Heart right ventricle (tissue), 16 donors: ENCODE data around the gene NELFCD. TPM values are rescaled to one million over a fixed set of nuclear protein-coding genes. Genes with fewer than 3 reads are reported as not detected.

ENCODE experiments used
- ATAC-seq, 8 donors: fragments of 200-7000 bp; cut with Tn5 transposase; one replicate each; pipeline ENCODE4 v1.9.1; 2020; ENCODE audit warnings: mild to moderate bottlenecking in 8 of 8, moderate library complexity in 8 of 8, moderate number of reproducible peaks in 1 of 8
- DNase-seq, 2 donors: peaks; one replicate each; pipeline ENCODE4 v3.0.0-alpha.2; 2020
- H3K27ac ChIP-seq, 10 donors: fragments of 200-600 bp; sonication (generic) in 2 of 10; one replicate each; pipeline versions ENCODE4 v1.5.0 to v1.8.0; 2020 to 2022; ENCODE audit warnings: mild to moderate bottlenecking in 3 of 10
- H3K27me3 ChIP-seq, 7 donors: fragments of 200-600 bp; one replicate each; pipeline ENCODE4 v1.8.0; 2021 to 2022; ENCODE audit warnings: mild to moderate bottlenecking in 2 of 7
- H3K36me3 ChIP-seq, 9 donors: fragments of 200-600 bp; sonication (generic) in 1 of 9; one replicate each; pipeline versions ENCODE4 v1.5.0 to v1.8.0; 2020 to 2022; ENCODE audit warnings: mild to moderate bottlenecking in 2 of 9
- H3K4me1 ChIP-seq, 9 donors: fragments of 200-600 bp; sonication (generic) in 1 of 9; one replicate each; pipeline versions ENCODE4 v1.5.0 to v1.8.0; 2020 to 2022; ENCODE audit warnings: mild to moderate bottlenecking in 4 of 9
- H3K4me3 ChIP-seq, 10 donors: fragments of 200-600 bp; sonication (generic) in 2 of 10; one replicate each; pipeline versions ENCODE4 v1.5.0 to v1.8.0; 2020 to 2022; ENCODE audit warnings: mild to moderate bottlenecking in 7 of 10, moderate library complexity in 2 of 10
- H3K9me3 ChIP-seq, 11 donors: fragments of 200-600 bp in 10 of 11; sonication (generic) in 2 of 11; one replicate each; pipeline versions ENCODE4 v1.5.0 to v1.8.0; 2013 to 2022; ENCODE audit warnings: mild to moderate bottlenecking in 2 of 11, control low read depth in 1 of 11, moderate library complexity in 1 of 11
- CTCF ChIP-seq, 9 donors: fragments of 200-600 bp; sonication (generic) in 2 of 9; IDR thresholded peaks; one replicate each; pipeline versions ENCODE4 v1.5.0 to v1.8.0; 2021 to 2022; ENCODE audit warnings: antibody characterized with exemption in 9 of 9, mild to moderate bottlenecking in 5 of 9, moderate library complexity in 1 of 9
- WGBS, 2 donors: extraction: QIAGEN DNeasy Blood & Tissue Kit; methylation state at CpG; one replicate each; pipeline ENCODE4 v1.1.7; 2013; ENCODE audit warnings: inconsistent platforms in 1 of 2; 5-methylcytosine and 5-hydroxymethylcytosine counted together
- intact Hi-C, 10 donors: fragments of 100-400 bp; cut with DNase I; formaldehyde crosslinking; loops; one replicate each; pipeline versions ENCODE4 v1.11.1 to v1.14.2; 2022
- polyA plus RNA-seq, 2 donors: library from polyadenylated mRNA; stranded (reverse); fragments of 200-250 nt; gene quantifications; one replicate each; pipeline ENCODE4 v1.2.3, GENCODE V29; 2013
- total RNA-seq, 10 donors: library from RNA; stranded (reverse); fragmentation: NEBNext Ultra II Directional in 3 of 10; extraction: Animal tissue kit (Norgen Biotek cat#: 25700) in 3 of 10; gene quantifications; one replicate each; pipeline versions ENCODE4 v1.2.1 to v1.2.4, GENCODE V29; 2021 to 2023
- donor health status: Arrhythmogenic right ventricular cardiomyopathy.
- donor health status: ischemic (EF 13 %, LVEDD 7.1; RV severe dilation, severe dysfunction).
- donor health status: healthy with polysubstance abuse.
- donor health status: DM: no; HTN: yes; CAD: no.
- donor health status: DM: no; HTN: no; CAD: no.
- donor health status: ischemic (EF 25% LVEDD 6.9; RV normal size, moderate dysfunction).
- donor health status: ischemic (EF 25% LVEDD 5.7; RV mildly dilated, moderate dysfunction).
- donor health status: healthy.
- donor health status: DM: yes; HTN: yes; CAD: no.
- donor health status: Ischemic cardiomyopathy.
- donor health status: ischemic (EF 35%, LVEDD 5.7; RV mildly dilated, moderate dysfunction).
- donor health status: nonischemic (EF 11% LVEDD 7.7; RV severe dilation, severe dysfunction).
- donor health status: DM: yes; HTN: yes; CAD: no.
- donor health status: PGD.
- donor health status: ischemic (EF 29% LVEDD 5.4; RV normal size, mild dysfunction).
- donor health status: nonischemic (EF 23%, LVEDD 6.1; RV moderate dilation, normal function).

Gene NELFCD
- total and polyA plus RNA-seq, 12 donors: 22.8 to 48.1 (median 31.1) TPM

DNA sequence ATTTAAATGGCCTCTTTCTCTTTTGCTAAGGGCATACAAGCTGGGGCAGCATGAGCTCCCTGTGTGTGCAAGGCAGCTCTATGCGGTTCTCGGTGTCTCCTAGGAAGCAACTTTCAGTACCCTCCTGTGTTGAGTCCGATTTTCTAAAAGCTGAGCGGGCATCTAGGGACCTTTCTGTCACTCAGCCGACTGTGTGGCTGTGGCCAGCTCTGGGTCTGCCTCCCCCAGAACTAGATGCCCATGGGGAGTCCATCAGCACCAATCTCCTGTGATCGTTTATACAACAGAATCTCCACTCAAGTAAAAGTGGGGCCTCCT lies 7.5 kb downstream of the NELFCD start:
- Histone ChIP-seq H3K36me3 (peaks cover 3 to 79% (median 70%) of the 10 kb centered on the region in 9 donors), H3K27ac (no peak overlapping the region), H3K9me3 (no peaks in the 10 kb centered on the region), H3K4me3 (no peak overlapping the region), H3K4me1 (peaks cover 0 to 25% (median 18%) of the 10 kb centered on the region in 9 donors), H3K27me3 (no peaks in the 10 kb centered on the region)
- intact Hi-C loops: loop anchor here in 3 of 10 donors (5.0 to 10.0 kb wide), 3 partner anchors 44 to 1274 kb away; partner anchors contain the start of genes ATP5F1E (in 2 of the 3) and PMEPA1 (in 1 of the 3)
- 76 to 81% methylated on average over 6 of the region's 6 CpGs for WGBS, 2 donors
- DNase-seq (no peak), ATAC-seq (no peak)
- TF ChIP-seq CTCF (IDR thresholded peaks at IDR 0.05): no peak

GRCh38 chr20:58989196-58989595 lies 8.1 kb downstream of the NELFCD start:
- no peaks in the 10 kb centered on the region for H3K27me3 ChIP-seq
- ATAC-seq (no peak), DNase-seq (no peak)
- H3K4me3 ChIP-seq: no peak overlapping the region
- peaks cover 3 to 86% (median 75%) of the 10 kb centered on the region in 9 donors for H3K36me3 ChIP-seq
- H3K9me3 ChIP-seq: no peaks in the 10 kb centered on the region
- H3K27ac ChIP-seq: no peak overlapping the region
- intact Hi-C loops: loop anchor here in 3 of 10 donors (5.0 to 10.0 kb wide), 3 partner anchors 43 to 1274 kb away; partner anchors contain the start of genes ATP5F1E (in 2 of the 3) and PMEPA1 (in 1 of the 3)
- H3K4me1 ChIP-seq: peaks cover 0 to 19% (median 14%) of the 10 kb centered on the region in 9 donors
- WGBS, 2 donors: 91 to 94% methylated on average over 10 of the region's 10 CpGs
- no peak for TF ChIP-seq CTCF (IDR thresholded peaks at IDR 0.05)

DNA sequence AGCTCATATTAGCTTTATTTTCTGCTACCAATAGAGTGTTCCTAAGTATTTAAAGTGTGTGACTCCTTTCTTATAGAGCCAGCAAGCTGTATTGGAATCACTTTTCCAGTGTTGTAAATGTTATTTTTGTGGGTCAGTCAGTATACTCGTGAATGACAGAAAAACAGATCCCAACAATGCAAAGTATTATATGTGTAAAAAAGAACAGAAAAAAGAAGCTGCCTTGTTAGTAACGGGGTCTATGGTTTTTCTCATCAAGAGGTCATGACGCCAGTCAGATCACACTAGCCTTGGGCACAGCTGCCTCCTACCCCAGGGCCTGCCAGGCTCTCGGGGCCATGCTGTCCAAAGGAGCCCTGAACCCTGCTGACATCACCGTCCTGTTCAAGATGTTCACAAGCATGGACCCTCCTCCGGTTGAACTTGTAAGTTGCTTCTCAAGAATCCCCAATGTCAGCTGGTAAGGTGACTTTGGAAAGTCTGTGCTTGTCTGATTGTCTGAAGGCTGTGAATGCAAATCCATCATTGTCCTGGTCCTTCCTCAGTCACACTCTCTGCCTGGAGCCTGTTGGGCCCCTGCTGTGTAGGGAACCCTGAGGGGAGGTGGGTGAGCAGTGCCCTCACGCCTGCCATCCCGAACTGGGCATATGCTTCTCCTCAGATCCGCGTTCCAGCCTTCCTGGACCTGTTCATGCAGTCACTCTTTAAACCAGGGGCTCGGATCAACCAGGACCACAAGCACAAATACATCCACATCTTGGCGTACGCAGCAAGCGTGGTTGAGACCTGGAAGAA lies 9.8 kb downstream of the NELFCD start:
- Histone ChIP-seq H3K9me3 (no peaks in the 10 kb centered on the region), H3K4me3 (no peak overlapping the region), H3K36me3 (peaks cover 3 to 100% (median 85%) of the 10 kb centered on the region in 9 donors), H3K4me1 (peaks cover 0 to 13% (median 4%) of the 10 kb centered on the region in 9 donors), H3K27ac (no peak overlapping the region), H3K27me3 (no peaks in the 10 kb centered on the region)
- no peak for TF ChIP-seq CTCF (IDR thresholded peaks at IDR 0.05)
- WGBS, 2 donors: 93 to 95% methylated on average over 14 of the region's 14 CpGs
- ATAC-seq (no peak), DNase-seq (no peak)
- intact Hi-C loops: loop anchor here in 1 of 10 donors (10.0 kb wide), 1 partner anchor 336 kb away; the partner anchor contains the start of gene STX16

GRCh38 chr20:58991715-58992114 lies 10.7 kb downstream of the NELFCD start:
- intact Hi-C loops: loop anchor here in 1 of 10 donors (10.0 kb wide), 1 partner anchor 337 kb away; the partner anchor contains the start of gene STX16
- peaks cover 0 to 13% (median 4%) of the 10 kb centered on the region in 9 donors for H3K4me1 ChIP-seq
- H3K9me3 ChIP-seq: no peaks in the 10 kb centered on the region
- 79 to 80% methylated on average over 9 of the region's 9 CpGs for WGBS, 2 donors
- H3K27me3 ChIP-seq: no peaks in the 10 kb centered on the region
- H3K4me3 ChIP-seq: no peak overlapping the region
- TF ChIP-seq CTCF (IDR thresholded peaks at IDR 0.05): no peak
- H3K27ac ChIP-seq: peak overlapping the region in 1 of 10 donors; percentile 0
- no peak for ATAC-seq
- DNase-seq: no peak
- H3K36me3 ChIP-seq: peaks cover 3 to 100% (median 86%) of the 10 kb centered on the region in 9 donors
